Skeletal muscle tissue (tissue), 4 donors: ENCODE results near the gene RPL13. TPM values are rescaled to one million over a fixed set of nuclear protein-coding genes. Genes with fewer than 3 reads are reported as not detected.

Source experiments
- H3K27ac ChIP-seq: one replicate; pipeline ENCODE4 v1.7.0; 2013; ENCODE audit warnings: mild to moderate bottlenecking, low read depth, low read length, inconsistent platforms
- H3K27me3 ChIP-seq, 3 donors: one replicate each; pipeline ENCODE4 v1.7.0; 2013; ENCODE audit warnings: low read length in 3 of 3; ENCODE audit not compliant: control insufficient read depth in 3 of 3, insufficient read depth in 3 of 3
- H3K36me3 ChIP-seq, 3 donors: one replicate each; pipeline ENCODE4 v1.7.0; 2013; ENCODE audit warnings: low read length in 3 of 3; ENCODE audit not compliant: control insufficient read depth in 3 of 3, insufficient read depth in 3 of 3
- H3K4me1 ChIP-seq, 3 donors: one replicate each; pipeline ENCODE4 v1.7.0; 2013; ENCODE audit warnings: low read length in 3 of 3, mild to moderate bottlenecking in 3 of 3; ENCODE audit not compliant: control insufficient read depth in 3 of 3, insufficient read depth in 3 of 3
- H3K4me3 ChIP-seq, 3 donors: one replicate each; pipeline ENCODE4 v1.7.0; 2013; ENCODE audit warnings: low read length in 3 of 3
- H3K9ac ChIP-seq, 3 donors: one replicate each; pipeline ENCODE4 v1.7.0; 2013; ENCODE audit warnings: low read length in 3 of 3, mild to moderate bottlenecking in 3 of 3, moderate library complexity in 2 of 3, low read depth in 1 of 3
- H3K9me3 ChIP-seq, 3 donors: one replicate each; pipeline ENCODE4 v1.7.0; 2013; ENCODE audit warnings: low read length in 3 of 3; ENCODE audit not compliant: control insufficient read depth in 3 of 3
- total RNA-seq: library from RNA; depleted of rRNA; stranded (reverse); fragments of >200 nt; gene quantifications from one replicate; pipeline ENCODE4 v1.2.3, GENCODE V29; 2014
- donor health status: Osteomylitis.

The RPL13 gene
- total RNA-seq, 1 donor from 2014 or later = 2,337 TPM

DNA sequence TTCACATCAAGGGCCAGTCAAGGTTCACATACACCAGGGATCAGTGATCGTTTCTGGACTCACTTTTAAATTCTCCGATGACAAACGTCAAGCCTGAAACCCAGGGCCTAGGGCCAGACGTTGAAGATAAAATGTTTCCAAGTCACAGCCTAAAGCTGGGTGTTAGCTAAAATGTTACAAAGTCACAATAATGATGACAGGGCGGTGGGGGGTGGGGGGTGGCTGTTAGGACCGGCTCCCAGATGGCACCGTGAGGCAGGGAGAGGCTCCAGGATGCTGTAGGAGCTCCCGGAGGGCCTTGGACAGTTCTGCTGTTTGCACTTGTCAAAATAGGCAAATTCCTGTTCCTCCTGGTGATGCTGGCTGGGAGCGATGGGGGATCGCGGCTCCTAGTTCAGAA, 16.4 kb upstream of the RPL13 start:
- peaks cover 39 to 60% (median 56%) of the 10 kb centered on the region in 3 donors for H3K36me3 ChIP-seq
- H3K9ac ChIP-seq = no peak overlapping the region
- no peaks in the 10 kb centered on the region for H3K4me1 ChIP-seq
- no peak overlapping the region for H3K27ac ChIP-seq
- H3K9me3 ChIP-seq = no peaks in the 10 kb centered on the region
- H3K4me3 ChIP-seq = no peak overlapping the region
- H3K27me3 ChIP-seq = no peaks in the 10 kb centered on the region

GRCh38 chr16:89544713-89545043, 15.8 kb upstream of the RPL13 start:
- Histone ChIP-seq H3K9ac (no peak overlapping the region), H3K4me1 (no peaks in the 10 kb centered on the region), H3K27ac (no peak overlapping the region), H3K4me3 (no peak overlapping the region), H3K9me3 (no peaks in the 10 kb centered on the region), H3K36me3 (peaks cover 44 to 66% (median 62%) of the 10 kb centered on the region in 3 donors), H3K27me3 (no peaks in the 10 kb centered on the region)

- H3K9me3 ChIP-seq = no peaks in the 10 kb centered on the region
- peaks cover 45 to 67% (median 62%) of the 10 kb centered on the region in 3 donors for H3K36me3 ChIP-seq
- no peaks in the 10 kb centered on the region for H3K27me3 ChIP-seq
- H3K4me1 ChIP-seq = no peaks in the 10 kb centered on the region
- no peak overlapping the region for H3K9ac ChIP-seq
- H3K4me3 ChIP-seq = no peak overlapping the region
- H3K27ac ChIP-seq = no peak overlapping the region
Measured at GRCh38 chr16:89545044-89545830, 15.2 kb upstream of the RPL13 start.

DNA sequence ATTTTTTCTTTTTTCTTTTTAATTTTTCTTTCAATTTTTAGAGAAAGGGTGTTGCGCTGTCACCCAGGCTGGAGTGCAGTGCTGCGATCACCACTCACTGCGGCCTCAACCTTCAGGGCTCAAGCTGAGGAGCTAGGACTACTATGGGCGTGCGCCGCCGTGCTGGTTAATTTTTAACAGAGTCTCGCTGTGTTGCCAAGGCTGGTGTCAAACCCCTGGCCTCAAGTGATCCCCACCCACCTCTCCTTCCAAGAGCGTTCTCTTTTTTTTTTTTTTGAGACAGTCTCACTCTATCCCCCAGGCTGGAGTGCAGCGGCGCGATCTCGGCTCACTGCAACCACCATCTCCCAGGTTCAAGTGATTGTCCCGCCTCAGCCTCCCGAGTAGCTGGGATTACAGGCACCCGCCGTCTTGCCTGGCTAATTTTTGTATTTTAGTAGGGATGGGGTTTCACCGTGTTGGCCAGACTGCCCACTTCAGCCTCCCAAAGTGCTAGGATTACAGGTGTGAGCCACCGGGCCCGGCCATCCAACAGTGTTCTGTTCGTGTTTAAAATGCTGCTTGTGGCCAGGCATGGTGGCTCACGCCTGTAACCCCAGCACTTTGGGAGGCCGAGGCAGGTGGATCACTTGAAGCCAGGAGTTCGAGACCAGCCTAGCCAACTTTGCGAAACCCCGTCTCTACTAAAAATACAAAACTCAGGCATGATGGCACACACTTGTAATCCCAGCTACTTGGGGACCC, 14.5 kb upstream of the RPL13 start:
- Histone ChIP-seq H3K27ac (no peak overlapping the region), H3K4me3 (no peak overlapping the region), H3K4me1 (no peaks in the 10 kb centered on the region), H3K27me3 (no peaks in the 10 kb centered on the region), H3K9ac (no peak overlapping the region), H3K9me3 (no peaks in the 10 kb centered on the region), H3K36me3 (peaks cover 52 to 66% (median 63%) of the 10 kb centered on the region in 3 donors)

- H3K27me3 ChIP-seq = no peaks in the 10 kb centered on the region
- H3K9ac ChIP-seq = no peak overlapping the region
- no peak overlapping the region for H3K27ac ChIP-seq
- no peaks in the 10 kb centered on the region for H3K9me3 ChIP-seq
- no peaks in the 10 kb centered on the region for H3K4me1 ChIP-seq
- no peak overlapping the region for H3K4me3 ChIP-seq
- peaks cover 50 to 65% (median 62%) of the 10 kb centered on the region in 3 donors for H3K36me3 ChIP-seq
Measured at GRCh38 chr16:89546781-89547180, 13.7 kb upstream of the RPL13 start.

- H3K27ac ChIP-seq = no peak overlapping the region
- no peaks in the 10 kb centered on the region for H3K27me3 ChIP-seq
- H3K36me3 ChIP-seq = peaks cover 51 to 67% (median 67%) of the 10 kb centered on the region in 3 donors
- no peak overlapping the region for H3K9ac ChIP-seq
- H3K4me1 ChIP-seq = no peaks in the 10 kb centered on the region
- H3K9me3 ChIP-seq = no peaks in the 10 kb centered on the region
- H3K4me3 ChIP-seq = no peak overlapping the region
Measured at GRCh38 chr16:89547291-89547690, 13.2 kb upstream of the RPL13 start.

DNA sequence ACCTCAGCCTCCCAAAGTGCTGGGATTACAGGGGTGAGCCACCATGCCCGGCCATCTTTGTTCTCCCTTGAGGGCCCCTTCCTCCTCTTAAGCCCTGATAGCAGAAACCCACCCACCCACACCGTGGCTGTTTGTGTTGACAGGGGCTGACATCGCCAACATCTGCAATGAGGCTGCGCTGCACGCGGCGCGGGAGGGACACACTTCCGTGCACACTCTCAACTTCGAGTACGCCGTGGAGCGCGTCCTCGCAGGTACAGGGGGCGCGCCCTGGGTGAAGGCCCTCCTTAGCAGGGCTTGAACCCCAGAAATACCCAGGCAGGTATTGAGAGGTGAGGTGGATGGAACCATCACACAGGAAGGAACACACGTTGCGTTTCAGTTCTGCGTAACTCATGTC, 12.6 kb upstream of the RPL13 start:
- Histone ChIP-seq H3K4me3 (no peak overlapping the region), H3K36me3 (peaks cover 57 to 73% (median 71%) of the 10 kb centered on the region in 3 donors), H3K9ac (no peak overlapping the region), H3K4me1 (no peaks in the 10 kb centered on the region), H3K27ac (no peak overlapping the region), H3K9me3 (no peaks in the 10 kb centered on the region), H3K27me3 (no peaks in the 10 kb centered on the region)

DNA sequence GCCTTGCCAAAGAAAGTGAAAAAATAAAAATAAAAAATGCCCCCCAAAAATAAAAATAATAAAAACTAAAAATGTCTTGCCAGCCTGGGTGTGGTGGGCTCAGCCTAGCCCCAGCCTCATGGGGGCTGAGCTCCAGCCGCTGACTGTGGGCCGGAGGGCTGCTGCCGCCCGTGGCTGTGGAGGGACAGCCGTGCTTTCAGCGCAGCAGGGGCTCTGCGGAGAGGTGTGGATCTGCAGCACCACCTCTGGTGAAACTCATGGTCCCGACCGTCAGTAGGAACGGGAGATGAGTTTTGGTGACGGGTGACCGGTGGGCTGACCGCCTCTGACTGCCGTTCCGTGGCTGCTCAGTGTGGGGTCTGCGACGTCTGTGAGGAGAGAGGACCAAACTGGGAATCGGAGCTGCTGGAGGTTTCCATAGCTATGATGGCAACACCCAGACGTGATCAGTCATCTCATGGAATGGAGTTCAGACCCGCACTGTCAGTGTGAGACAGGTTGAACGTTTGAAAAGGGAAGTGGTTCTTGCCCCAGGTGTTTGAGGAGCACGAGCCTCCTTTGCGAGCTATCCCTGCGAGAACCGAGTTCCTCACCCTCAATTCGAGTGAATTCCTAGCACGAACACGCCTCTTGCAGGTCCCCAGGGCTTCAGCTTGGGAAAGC, 12.0 kb upstream of the RPL13 start:
- no peaks in the 10 kb centered on the region for H3K4me1 ChIP-seq
- no peaks in the 10 kb centered on the region for H3K9me3 ChIP-seq
- no peaks in the 10 kb centered on the region for H3K27me3 ChIP-seq
- H3K9ac ChIP-seq = no peak overlapping the region
- H3K4me3 ChIP-seq = no peak overlapping the region
- H3K27ac ChIP-seq = no peak overlapping the region
- H3K36me3 ChIP-seq = peaks cover 62 to 78% (median 71%) of the 10 kb centered on the region in 3 donors

DNA sequence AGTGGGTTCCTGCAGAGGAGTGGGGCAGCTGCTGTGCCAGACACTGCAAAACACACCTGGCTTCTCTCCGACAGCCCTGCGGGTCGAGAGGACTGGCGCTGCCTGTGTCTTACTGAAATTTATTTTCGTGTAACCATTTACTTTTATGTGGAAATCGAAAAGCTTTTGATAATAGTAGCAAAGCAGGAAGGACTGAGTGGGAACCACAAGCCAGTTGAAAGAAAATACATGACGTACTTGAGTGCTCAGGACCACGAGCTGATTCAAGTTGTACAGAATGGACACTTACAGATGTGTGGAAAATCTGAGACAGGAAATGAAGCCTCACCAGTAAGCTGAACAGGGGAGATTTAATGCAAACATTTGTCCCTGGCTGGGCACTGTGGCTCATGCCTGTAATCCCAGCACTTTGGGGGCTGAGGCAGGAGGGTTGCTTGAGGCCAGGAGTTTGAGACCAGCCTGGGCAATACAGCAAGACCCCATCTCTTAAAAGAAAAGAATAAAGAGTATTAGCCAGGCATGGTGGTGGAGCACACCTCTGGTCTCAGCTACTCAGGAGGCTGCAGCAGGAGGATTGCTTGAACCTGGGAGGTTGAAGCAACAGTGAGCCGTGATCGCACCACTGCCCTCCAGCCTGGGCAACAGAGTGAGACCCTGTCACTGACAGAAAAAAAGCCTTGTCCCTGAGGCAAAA, 11.3 kb upstream of the RPL13 start:
- Histone ChIP-seq H3K4me1 (no peaks in the 10 kb centered on the region), H3K27ac (no peak overlapping the region), H3K27me3 (no peaks in the 10 kb centered on the region), H3K9me3 (no peaks in the 10 kb centered on the region), H3K9ac (no peak overlapping the region), H3K4me3 (no peak overlapping the region), H3K36me3 (peaks cover 68 to 82% (median 69%) of the 10 kb centered on the region in 3 donors)
